OCI-LY3 (cell line): ENCODE measurements around the gene CDH23.

Source experiments
- H2AFZ ChIP-seq: fragments of 200-600, 300-600 bp; shearing (Covaris generic); 2 replicates; pipeline ENCODE4 v1.6.0; 2014; ENCODE audit warnings: antibody characterized with exemption, low read depth, low read length
- H3K27ac ChIP-seq: fragments of 200-600, 300-600 bp; sonication (generic); 2 replicates; pipeline ENCODE4 v1.5.1; 2014; ENCODE audit warnings: mild to moderate bottlenecking, low read length, moderate library complexity, mixed read lengths
- H3K27me3 ChIP-seq: fragments of 200-600, 300-600 bp; sonication (generic); 2 replicates; pipeline ENCODE4 v1.6.1; 2014; ENCODE audit warnings: low read depth, low read length, mixed read lengths
- H3K36me3 ChIP-seq: fragments of 200-600, 300-600 bp; sonication (generic); replicated peaks from 2 replicates; pipeline ENCODE3; 2014; ENCODE audit warnings: low read depth, low read length, mixed read lengths
- H3K4me1 ChIP-seq: fragments of 300-600, 200-600 bp; sonication (generic); 2 replicates; pipeline ENCODE4 v1.6.1; 2014; ENCODE audit warnings: low read length, mixed read lengths
- H3K4me2 ChIP-seq: fragments of 200-600, 300-600 bp; sonication (generic); 2 replicates; pipeline ENCODE4 v1.6.1; 2014; ENCODE audit warnings: low read length, mixed read lengths
- H3K4me3 ChIP-seq: fragments of 300-600, 200-600 bp; sonication (generic); 2 replicates; pipeline ENCODE4 v1.5.1; 2014; ENCODE audit warnings: antibody characterized with exemption, mild to moderate bottlenecking, low read length, moderate library complexity
- H3K79me2 ChIP-seq: fragments of 300-600, 200-600 bp; shearing (Covaris generic); 2 replicates; pipeline ENCODE4 v1.6.1; 2014; ENCODE audit warnings: mild to moderate bottlenecking, low read length, mixed read lengths
- H3K9ac ChIP-seq: fragments of 300-600, 200-600 bp; shearing (Covaris generic); 2 replicates; pipeline ENCODE4 v1.6.0; 2014; ENCODE audit warnings: mild to moderate bottlenecking, low read length, moderate library complexity
- H3K9me3 ChIP-seq: fragments of 200-600, 300-600 bp; shearing (Covaris generic); 2 replicates; pipeline ENCODE4 v1.6.1; 2014; ENCODE audit warnings: low read length, mixed read lengths; ENCODE audit not compliant: insufficient read depth
- H4K20me1 ChIP-seq: fragments of 200-600, 300-600 bp; sonication (generic); 2 replicates; pipeline ENCODE4 v1.6.1; 2016; ENCODE audit warnings: low read length, mixed read lengths; ENCODE audit not compliant: insufficient read depth
- CTCF ChIP-seq: fragments of 200-600, 300-600 bp; sonication (generic); IDR thresholded peaks from 2 replicates; pipeline ENCODE4 v1.5.1; 2014; ENCODE audit warnings: antibody characterized with exemption, low read length, low read depth
- EZH2phosphoT487 ChIP-seq: fragments of 200-600 bp; shearing (Covaris generic); IDR thresholded peaks from 2 replicates; pipeline ENCODE4 v1.6.1; 2018; ENCODE audit warnings: antibody characterized with exemption, mixed run types, low read depth

CDH23 gene

GRCh38 chr10:71711052-71711623 is 314.4 kb downstream of the CDH23 start:
- Histone ChIP-seq H3K79me2 (no peaks in the 10 kb centered on the region), H3K9me3 (no peaks in the 10 kb centered on the region), H3K4me3 (no peak overlapping the region), H3K27ac (no peak overlapping the region), H3K9ac (no peak overlapping the region), H3K36me3 (no peaks in the 10 kb centered on the region), H3K4me2 (no peak overlapping the region), H3K27me3 (no peaks in the 10 kb centered on the region), H4K20me1 (no peaks in the 10 kb centered on the region), H3K4me1 (peaks cover 51% of the 10 kb centered on the region), H2AFZ (no peak overlapping the region)
- TF ChIP-seq CTCF (no peak), EZH2phosphoT487 (no peak)

- no peak overlapping the region for H3K9ac ChIP-seq
Observed at GRCh38 chr10:71712170-71712569, 315.4 kb downstream of the CDH23 start.

GRCh38 chr10:71712572-71713134 is 315.9 kb downstream of the CDH23 start:
- TF ChIP-seq EZH2phosphoT487, result no peak
- no peak for TF ChIP-seq CTCF
- peaks cover 51% of the 10 kb centered on the region for H3K4me1 ChIP-seq
- H3K9me3 ChIP-seq, result no peaks in the 10 kb centered on the region
- H2AFZ ChIP-seq, result peak overlapping the region; percentile 33; the same call in 1 of the 2 replicates
- no peak overlapping the region for H3K27ac ChIP-seq
- H3K4me3 ChIP-seq, result no peak overlapping the region
- no peak overlapping the region; the same call in 1 of the 2 replicates for H3K9ac ChIP-seq
- H3K4me2 ChIP-seq, result no peak overlapping the region
- no peaks in the 10 kb centered on the region for H3K79me2 ChIP-seq
- H3K36me3 ChIP-seq, result no peaks in the 10 kb centered on the region
- H4K20me1 ChIP-seq, result no peaks in the 10 kb centered on the region
- no peaks in the 10 kb centered on the region for H3K27me3 ChIP-seq

More at GRCh38 chr10:71712170-71712569, 315.4 kb downstream of the CDH23 start:
- Histone ChIP-seq H3K9me3 (no peaks in the 10 kb centered on the region), H3K4me2 (no peak overlapping the region), H3K4me3 (no peak overlapping the region), H3K27ac (no peak overlapping the region), H3K79me2 (no peaks in the 10 kb centered on the region), H4K20me1 (no peaks in the 10 kb centered on the region), H3K4me1 (peaks cover 51% of the 10 kb centered on the region), H3K36me3 (no peaks in the 10 kb centered on the region), H3K27me3 (no peaks in the 10 kb centered on the region), H2AFZ (no peak overlapping the region)
- TF ChIP-seq CTCF (no peak), EZH2phosphoT487 (no peak)

- TF ChIP-seq EZH2phosphoT487, result no peak
- TF ChIP-seq CTCF, result no peak
- Histone ChIP-seq H3K4me1 (peaks cover 44% of the 10 kb centered on the region), H4K20me1 (no peaks in the 10 kb centered on the region), H3K9me3 (no peaks in the 10 kb centered on the region), H3K4me3 (no peak overlapping the region), H3K36me3 (no peaks in the 10 kb centered on the region), H2AFZ (peak overlapping the region; percentile 33; the same call in 1 of the 2 replicates), H3K79me2 (no peaks in the 10 kb centered on the region), H3K27ac (peak overlapping the region; percentile 23; the same call in 1 of the 2 replicates), H3K9ac (peak overlapping the region; percentile 37; the same call in 1 of the 2 replicates), H3K4me2 (peak overlapping the region; percentile 43), H3K27me3 (no peaks in the 10 kb centered on the region)
Observed at GRCh38 chr10:71713135-71714030, 316.7 kb downstream of the CDH23 start.
